Endodermal cell (in vitro differentiated cells): Measurements from ENCODE around the gene RGS14. TPM values are rescaled to one million over a fixed set of nuclear protein-coding genes. Genes with fewer than 3 reads are reported as not detected.

Experiments used
- DNase-seq: peaks from one replicate; pipeline ENCODE4 v3.0.0-alpha.2; 2017
- H3K27ac ChIP-seq: 2 replicates; pipeline ENCODE4 v1.5.1; 2013; ENCODE audit warnings: mild to moderate bottlenecking, low read depth, low read length, moderate library complexity
- H3K27me3 ChIP-seq: 2 replicates; pipeline ENCODE4 v1.6.1; 2013; ENCODE audit warnings: mild to moderate bottlenecking, low read length, moderate library complexity; ENCODE audit not compliant: insufficient read depth, control insufficient read depth, poor library complexity, severe bottlenecking
- H3K36me3 ChIP-seq: 2 replicates; pipeline ENCODE4 v1.7.0; 2013; ENCODE audit warnings: mild to moderate bottlenecking, low read length, moderate library complexity; ENCODE audit not compliant: control insufficient read depth, insufficient read depth
- H3K4me1 ChIP-seq: one replicate; pipeline ENCODE4 v1.7.0; 2013; ENCODE audit warnings: low read length; ENCODE audit not compliant: control insufficient read depth, insufficient read depth
- H3K4me3 ChIP-seq: 2 replicates; pipeline ENCODE4 v1.5.1; 2013; ENCODE audit warnings: mild to moderate bottlenecking, low read length, moderate library complexity
- H3K9ac ChIP-seq: 2 replicates; pipeline ENCODE4 v1.6.1; 2013; ENCODE audit warnings: mild to moderate bottlenecking, low read length, moderate library complexity; ENCODE audit not compliant: poor library complexity, severe bottlenecking; ENCODE audit errors: extremely low read depth
- H3K9me3 ChIP-seq: 2 replicates; pipeline ENCODE4 v1.6.1; 2013; ENCODE audit warnings: mild to moderate bottlenecking, low read length, moderate library complexity; ENCODE audit not compliant: control insufficient read depth
- H3K27ac Mint-ChIP-seq: 2 replicates; pipeline ENCODE4 v1.8.0; 2020; ENCODE audit warnings: mixed read lengths
- H3K27me3 Mint-ChIP-seq: 2 replicates; pipeline ENCODE4 v1.8.0; 2021; ENCODE audit warnings: mild to moderate bottlenecking, mixed read lengths; ENCODE audit not compliant: insufficient read depth
- H3K36me3 Mint-ChIP-seq: 2 replicates; pipeline ENCODE4 v1.8.0; 2020; ENCODE audit warnings: low read depth, mixed read lengths
- H3K4me1 Mint-ChIP-seq: 2 replicates; pipeline ENCODE4 v1.8.0; 2020; ENCODE audit warnings: mixed read lengths
- H3K4me3 Mint-ChIP-seq: 2 replicates; pipeline ENCODE4 v1.8.0; 2020; ENCODE audit warnings: mild to moderate bottlenecking, moderate library complexity, mixed read lengths
- H3K9me3 Mint-ChIP-seq: 2 replicates; pipeline ENCODE4 v1.8.0; 2020; ENCODE audit warnings: mild to moderate bottlenecking, mixed read lengths
- WGBS, 2 experiments: methylation state at CpG; one replicate each; pipeline versions ENCODE4 v1.1.5 to v1.1.7; 2013; ENCODE audit warnings: missing lambda C conversion rate in 2 of 2, mixed read lengths in 1 of 2; ENCODE audit not compliant: insufficient coverage in 1 of 2, insufficient read length in 1 of 2; 5-methylcytosine and 5-hydroxymethylcytosine counted together
- total RNA-seq, 2 donors: library from RNA; stranded (reverse); fragmentation: NEBNext Ultra II Directional in 1 of 2; extraction: Animal tissue kit (Norgen Biotek cat#: 25700) in 1 of 2; gene quantifications; 2 replicates in 1 of 2; 3 replicates in 1 of 2; pipeline ENCODE4 v1.2.1, GENCODE V29; 2021
- TF ChIP-seq, protein P1 (sequence below): fragments of 200-600 bp; sonication (generic); conservative IDR thresholded peaks from 2 replicates; pipeline ENCODE4 v1.5.0; 2021; ENCODE audit warnings: antibody characterized with exemption, mild to moderate bottlenecking

The RGS14 gene
- total RNA-seq, 2 donors from 2014 or later = 14.2 to 21.9 TPM

GRCh38 chr5:177403792-177404640 lies 46.3 kb downstream of the RGS14 start:
- H3K27me3 Mint-ChIP-seq = peaks cover 87% of the 10 kb centered on the region
- peaks cover 2% of the 10 kb centered on the region for H3K4me1 Mint-ChIP-seq
- no peak overlapping the region for H3K27ac ChIP-seq
- WGBS, 2 experiments = 0 to 2% methylated on average over 21 to 93 of the region's 93 CpGs
- H3K27ac Mint-ChIP-seq = no peak overlapping the region
- DNase-seq = peak; percentile 85
- peaks cover 92% of the 10 kb centered on the region for H3K27me3 ChIP-seq
- H3K36me3 ChIP-seq = no peaks in the 10 kb centered on the region
- TF ChIP-seq, protein P1, sequence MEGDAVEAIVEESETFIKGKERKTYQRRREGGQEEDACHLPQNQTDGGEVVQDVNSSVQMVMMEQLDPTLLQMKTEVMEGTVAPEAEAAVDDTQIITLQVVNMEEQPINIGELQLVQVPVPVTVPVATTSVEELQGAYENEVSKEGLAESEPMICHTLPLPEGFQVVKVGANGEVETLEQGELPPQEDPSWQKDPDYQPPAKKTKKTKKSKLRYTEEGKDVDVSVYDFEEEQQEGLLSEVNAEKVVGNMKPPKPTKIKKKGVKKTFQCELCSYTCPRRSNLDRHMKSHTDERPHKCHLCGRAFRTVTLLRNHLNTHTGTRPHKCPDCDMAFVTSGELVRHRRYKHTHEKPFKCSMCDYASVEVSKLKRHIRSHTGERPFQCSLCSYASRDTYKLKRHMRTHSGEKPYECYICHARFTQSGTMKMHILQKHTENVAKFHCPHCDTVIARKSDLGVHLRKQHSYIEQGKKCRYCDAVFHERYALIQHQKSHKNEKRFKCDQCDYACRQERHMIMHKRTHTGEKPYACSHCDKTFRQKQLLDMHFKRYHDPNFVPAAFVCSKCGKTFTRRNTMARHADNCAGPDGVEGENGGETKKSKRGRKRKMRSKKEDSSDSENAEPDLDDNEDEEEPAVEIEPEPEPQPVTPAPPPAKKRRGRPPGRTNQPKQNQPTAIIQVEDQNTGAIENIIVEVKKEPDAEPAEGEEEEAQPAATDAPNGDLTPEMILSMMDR = peak; percentile 65
- peak overlapping the region; percentile 64 for H3K4me3 ChIP-seq
- H3K4me1 ChIP-seq = no peaks in the 10 kb centered on the region
- H3K9me3 ChIP-seq = no peaks in the 10 kb centered on the region
- H3K36me3 Mint-ChIP-seq = no peaks in the 10 kb centered on the region
- H3K4me3 Mint-ChIP-seq = peak overlapping the region; percentile 54
- no peak overlapping the region for H3K9ac ChIP-seq
- no peaks in the 10 kb centered on the region for H3K9me3 Mint-ChIP-seq

- TF ChIP-seq, protein P1 = no peak
- Histone ChIP-seq H3K27ac (no peak overlapping the region), H3K27me3 (peaks cover 95% of the 10 kb centered on the region), H3K4me1 (no peaks in the 10 kb centered on the region), H3K36me3 (no peaks in the 10 kb centered on the region), H3K9me3 (no peaks in the 10 kb centered on the region), H3K4me3 (peak overlapping the region; percentile 64), H3K9ac (no peak overlapping the region)
- Mint-ChIP-seq H3K27me3 (peaks cover 92% of the 10 kb centered on the region), H3K27ac (no peak overlapping the region), H3K36me3 (no peaks in the 10 kb centered on the region), H3K4me3 (peak overlapping the region; percentile 54), H3K4me1 (peaks cover 2% of the 10 kb centered on the region), H3K9me3 (no peaks in the 10 kb centered on the region)
- no peak for DNase-seq
- WGBS, 2 experiments = 59 to 73% methylated on average over 10 to 16 of the region's 16 CpGs
Observed at GRCh38 chr5:177404641-177405179, 47.0 kb downstream of the RGS14 start.

- H3K27ac Mint-ChIP-seq = no peak overlapping the region
- no peaks in the 10 kb centered on the region for H3K36me3 ChIP-seq
- H3K27me3 Mint-ChIP-seq = peaks cover 89% of the 10 kb centered on the region
- no peak for DNase-seq
- peaks cover 90% of the 10 kb centered on the region for H3K27me3 ChIP-seq
- no peaks in the 10 kb centered on the region for H3K9me3 Mint-ChIP-seq
- no peak overlapping the region for H3K9ac ChIP-seq
- peak overlapping the region; percentile 54 for H3K4me3 Mint-ChIP-seq
- WGBS, 2 experiments = 90 to 94% methylated on average over 1 to 2 of the region's 2 CpGs
- H3K4me1 Mint-ChIP-seq = peaks cover 2% of the 10 kb centered on the region
- no peak overlapping the region for H3K4me3 ChIP-seq
- TF ChIP-seq, protein P1 = no peak
- no peaks in the 10 kb centered on the region for H3K9me3 ChIP-seq
- no peaks in the 10 kb centered on the region for H3K36me3 Mint-ChIP-seq
- no peak overlapping the region for H3K27ac ChIP-seq
- no peaks in the 10 kb centered on the region for H3K4me1 ChIP-seq
Observed at GRCh38 chr5:177405312-177405711, 47.6 kb downstream of the RGS14 start.
